Fibroblast of mammary gland (primary cell): ENCODE measurements around the gene FARS2.

Experiments used
- DNase-seq: peaks from one replicate; pipeline ENCODE4 v3.0.0-alpha.2; 2010; ENCODE audit warnings: low read depth
- H3K4me3 ChIP-seq: 2 replicates; pipeline ENCODE4 v1.5.1; 2011; ENCODE audit warnings: low read depth, mild to moderate bottlenecking, low read length, moderate library complexity; ENCODE audit not compliant: control insufficient read depth
- TF ChIP-seq, protein P1 (sequence below): conservative IDR thresholded peaks from 2 replicates; pipeline ENCODE4 v1.5.1; 2011; ENCODE audit warnings: low read depth, low read length, inconsistent platforms; ENCODE audit not compliant: control insufficient read depth, insufficient read depth

The FARS2 gene

DNA sequence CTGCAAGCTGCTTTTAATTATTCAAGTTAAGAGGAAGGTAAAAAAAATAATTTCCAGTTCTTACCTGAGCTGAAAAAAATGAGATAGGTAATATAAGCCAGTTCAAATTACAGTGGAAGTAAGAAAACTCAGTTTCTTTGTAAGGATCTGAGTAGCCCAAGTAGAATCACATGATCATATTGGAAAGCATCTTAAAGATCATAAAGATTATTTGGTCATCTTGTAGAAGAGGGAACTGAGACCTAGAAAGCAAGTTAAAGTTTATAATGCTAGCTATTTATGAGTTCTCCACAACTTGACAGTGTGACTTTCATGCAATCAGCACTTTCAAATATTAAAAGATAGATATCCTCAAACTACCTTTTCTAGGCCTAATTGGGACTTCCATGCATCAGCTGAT, 80.5 kb downstream of the FARS2 start:
- TF ChIP-seq, protein P1, sequence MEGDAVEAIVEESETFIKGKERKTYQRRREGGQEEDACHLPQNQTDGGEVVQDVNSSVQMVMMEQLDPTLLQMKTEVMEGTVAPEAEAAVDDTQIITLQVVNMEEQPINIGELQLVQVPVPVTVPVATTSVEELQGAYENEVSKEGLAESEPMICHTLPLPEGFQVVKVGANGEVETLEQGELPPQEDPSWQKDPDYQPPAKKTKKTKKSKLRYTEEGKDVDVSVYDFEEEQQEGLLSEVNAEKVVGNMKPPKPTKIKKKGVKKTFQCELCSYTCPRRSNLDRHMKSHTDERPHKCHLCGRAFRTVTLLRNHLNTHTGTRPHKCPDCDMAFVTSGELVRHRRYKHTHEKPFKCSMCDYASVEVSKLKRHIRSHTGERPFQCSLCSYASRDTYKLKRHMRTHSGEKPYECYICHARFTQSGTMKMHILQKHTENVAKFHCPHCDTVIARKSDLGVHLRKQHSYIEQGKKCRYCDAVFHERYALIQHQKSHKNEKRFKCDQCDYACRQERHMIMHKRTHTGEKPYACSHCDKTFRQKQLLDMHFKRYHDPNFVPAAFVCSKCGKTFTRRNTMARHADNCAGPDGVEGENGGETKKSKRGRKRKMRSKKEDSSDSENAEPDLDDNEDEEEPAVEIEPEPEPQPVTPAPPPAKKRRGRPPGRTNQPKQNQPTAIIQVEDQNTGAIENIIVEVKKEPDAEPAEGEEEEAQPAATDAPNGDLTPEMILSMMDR, result no peak
- H3K4me3 ChIP-seq, result no peak overlapping the region
- no peak for DNase-seq

- TF ChIP-seq, protein P1, result no peak
- no peak overlapping the region for H3K4me3 ChIP-seq
- no peak for DNase-seq
Measured at GRCh38 chr6:5343998-5344397, 82.7 kb downstream of the FARS2 start.

DNA sequence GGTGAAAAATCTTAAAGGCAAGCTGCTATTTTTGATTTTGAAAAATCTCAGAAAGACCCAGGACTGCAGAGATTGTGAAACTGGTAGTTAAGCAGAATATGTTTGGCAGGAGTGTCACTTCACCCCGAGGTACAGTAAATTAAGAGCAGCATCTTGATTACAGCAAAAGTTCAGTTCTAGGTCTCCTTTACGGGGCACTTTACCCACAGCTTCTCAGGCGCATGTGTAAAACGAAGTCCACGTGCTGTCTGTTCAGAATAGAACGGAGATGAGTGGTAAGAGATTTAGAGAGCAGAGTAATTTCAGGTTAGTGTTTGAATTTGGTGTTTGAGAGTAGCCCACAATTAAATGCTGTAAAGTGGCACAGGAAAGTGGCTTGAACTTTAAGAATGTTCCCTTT, 84.0 kb downstream of the FARS2 start:
- DNase-seq, result no peak
- no peak overlapping the region for H3K4me3 ChIP-seq
- TF ChIP-seq, protein P1, result no peak

GRCh38 chr6:5351552-5352210, 90.4 kb downstream of the FARS2 start:
- TF ChIP-seq, protein P1, result no peak
- no peak for DNase-seq
- H3K4me3 ChIP-seq, result no peak overlapping the region

GRCh38 chr6:5353971-5354370, 92.7 kb downstream of the FARS2 start:
- TF ChIP-seq, protein P1, result no peak
- no peak for DNase-seq
- H3K4me3 ChIP-seq, result no peak overlapping the region

DNA sequence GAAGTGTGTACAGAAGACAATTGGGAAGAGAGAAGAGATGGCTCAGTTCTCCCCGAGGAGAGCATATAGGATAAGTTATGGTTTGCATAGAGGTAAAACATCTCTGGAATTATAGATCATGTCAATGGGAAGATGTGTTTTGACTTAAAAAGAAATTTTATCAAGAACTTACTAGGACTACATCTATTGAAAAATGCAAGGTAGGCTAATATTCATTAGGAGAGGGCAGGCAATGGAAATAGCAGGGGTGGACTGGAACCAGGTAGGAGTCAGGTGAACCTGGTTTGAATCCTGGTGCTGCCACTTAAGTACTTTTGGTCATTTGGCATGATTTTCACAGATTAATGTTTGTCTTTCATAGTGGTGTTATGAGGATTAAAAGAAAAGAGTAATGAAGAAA, 96.2 kb downstream of the FARS2 start:
- TF ChIP-seq, protein P1, result no peak
- H3K4me3 ChIP-seq, result no peak overlapping the region
- no peak for DNase-seq

DNA sequence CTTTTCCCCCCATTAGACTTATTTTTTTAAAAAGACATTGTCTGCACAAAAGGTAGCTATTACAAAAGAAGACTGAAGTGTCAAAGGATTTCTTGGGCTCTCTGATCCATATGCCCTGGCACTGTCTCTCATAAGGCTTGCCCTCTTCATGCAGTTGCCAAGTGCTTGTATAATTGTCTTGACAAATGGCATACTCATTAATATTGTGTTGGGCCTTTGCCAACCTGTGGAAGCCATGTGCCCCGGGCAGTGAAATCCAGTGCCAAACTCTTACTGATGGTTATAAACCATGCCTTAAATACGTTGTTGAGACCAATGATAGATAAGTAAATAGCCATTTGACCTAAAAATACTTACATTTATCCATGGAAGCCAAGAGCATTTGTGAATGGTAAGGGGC, 98.1 kb downstream of the FARS2 start:
- no peak overlapping the region for H3K4me3 ChIP-seq
- no peak for DNase-seq
- TF ChIP-seq, protein P1, result no peak
